HepG2 (cell line): ENCODE results near the gene EVI5. TPM values are rescaled to one million over a fixed set of nuclear protein-coding genes. Genes with fewer than 3 reads are reported as not detected.
A peak's percentile ranks its signal among the peaks of the same experiment; 100 is the strongest.

Source experiments
- ATAD3A ChIP-seq: sonication (generic); formaldehyde crosslinking; IDR thresholded peaks from 2 replicates; pipeline ENCODE4 v1.4.0; 2020; ENCODE audit warnings: missing genetic modification reagents
- CENPT ChIP-seq: sonication (generic); formaldehyde crosslinking; IDR thresholded peaks from 2 replicates; pipeline ENCODE4 v1.8.0; 2022; ENCODE audit warnings: low read depth, mild to moderate bottlenecking, moderate library complexity, missing genetic modification reagents
- HOXA7 ChIP-seq: sonication (generic); formaldehyde crosslinking; IDR thresholded peaks from 2 replicates; pipeline ENCODE4 v1.8.1; 2022; ENCODE audit warnings: mild to moderate bottlenecking, missing genetic modification reagents, moderate library complexity
- MED1 ChIP-seq: sonication (generic); formaldehyde crosslinking; IDR thresholded peaks from 2 replicates; pipeline ENCODE4 v1.4.0; 2020; ENCODE audit warnings: missing genetic modification reagents
- NR1H2 ChIP-seq: sonication (generic); formaldehyde crosslinking; IDR thresholded peaks from 2 replicates; pipeline ENCODE4 v1.8.1; 2022; ENCODE audit warnings: low read depth, missing genetic modification reagents, borderline replicate concordance
- PHB2 ChIP-seq: fragments of 450-650 bp; IDR thresholded peaks from 2 replicates; pipeline ENCODE4 v1.6.1; 2018; ENCODE audit not compliant: partially characterized antibody
- POLR2G ChIP-seq: fragments of 200-400 bp; formaldehyde crosslinking; IDR thresholded peaks from 2 replicates; pipeline ENCODE4 v1.6.1; 2018; ENCODE audit warnings: mild to moderate bottlenecking, low read depth, low read length, moderate library complexity
- SAP130 ChIP-seq: IDR thresholded peaks from 2 replicates; pipeline ENCODE4 v1.6.1; 2016; ENCODE audit warnings: low read depth
- SKI ChIP-seq: fragments of 450-650 bp; IDR thresholded peaks from one replicate; pipeline ENCODE4 v1.6.1; 2018; ENCODE audit warnings: mild to moderate bottlenecking; ENCODE audit not compliant: partially characterized antibody
- THRA ChIP-seq: sonication (generic); formaldehyde crosslinking; IDR thresholded peaks from 2 replicates; pipeline ENCODE4 v1.4.0; 2020; ENCODE audit warnings: missing genetic modification reagents, borderline replicate concordance
- TOPORS ChIP-seq: sonication (generic); formaldehyde crosslinking; IDR thresholded peaks from 2 replicates; pipeline ENCODE4 v1.8.0; 2023; ENCODE audit warnings: mild to moderate bottlenecking, missing genetic modification reagents
- ZFP62 ChIP-seq: sonication (generic); formaldehyde crosslinking; IDR thresholded peaks from 2 replicates; pipeline ENCODE4 v1.4.0; 2020; ENCODE audit warnings: missing genetic modification reagents
- ZNF124 ChIP-seq: sonication (generic); formaldehyde crosslinking; IDR thresholded peaks from 2 replicates; pipeline ENCODE4 v1.4.0; 2020; ENCODE audit warnings: missing genetic modification reagents
- ZNF160 ChIP-seq: sonication (generic); formaldehyde crosslinking; IDR thresholded peaks from 2 replicates; pipeline ENCODE4 v1.8.0; 2022; ENCODE audit warnings: mild to moderate bottlenecking, inconsistent platforms, missing genetic modification reagents
- ZNF225 ChIP-seq: sonication (generic); formaldehyde crosslinking; IDR thresholded peaks from 2 replicates; pipeline ENCODE4 v1.4.0; 2020; ENCODE audit warnings: mild to moderate bottlenecking, missing genetic modification reagents
- ZNF232 ChIP-seq: sonication (generic); formaldehyde crosslinking; IDR thresholded peaks from 2 replicates; pipeline ENCODE4 v1.4.0; 2020; ENCODE audit warnings: missing genetic modification reagents, borderline replicate concordance
- ZNF256 ChIP-seq: sonication (generic); formaldehyde crosslinking; conservative IDR thresholded peaks from 2 replicates; pipeline ENCODE4 v1.4.0; 2020; ENCODE audit warnings: missing genetic modification reagents
- ZNF296 ChIP-seq: sonication (generic); formaldehyde crosslinking; conservative IDR thresholded peaks from 2 replicates; pipeline ENCODE4 v1.5.0; 2020; ENCODE audit warnings: mild to moderate bottlenecking, missing genetic modification reagents
- ZNF354B ChIP-seq: sonication (generic); formaldehyde crosslinking; IDR thresholded peaks from 2 replicates; pipeline ENCODE4 v1.8.0; 2022; ENCODE audit warnings: mild to moderate bottlenecking, missing genetic modification reagents
- ZNF484 ChIP-seq: sonication (generic); formaldehyde crosslinking; IDR thresholded peaks from 2 replicates; pipeline ENCODE4 v1.5.1; 2020; ENCODE audit warnings: mild to moderate bottlenecking, low read depth, missing genetic modification reagents, borderline replicate concordance
- ZNF510 ChIP-seq: sonication (generic); formaldehyde crosslinking; IDR thresholded peaks from 2 replicates; pipeline ENCODE4 v1.4.0; 2020; ENCODE audit warnings: low read depth, mild to moderate bottlenecking, missing genetic modification reagents
- ZNF558 ChIP-seq: sonication (generic); formaldehyde crosslinking; IDR thresholded peaks from 2 replicates; pipeline ENCODE4 v1.9.0; 2022; ENCODE audit warnings: mild to moderate bottlenecking, missing genetic modification reagents, borderline replicate concordance
- ZUFSP ChIP-seq: sonication (generic); formaldehyde crosslinking; IDR thresholded peaks from 2 replicates; pipeline ENCODE4 v1.9.0; 2021; ENCODE audit warnings: missing genetic modification reagents, mild to moderate bottlenecking, borderline replicate concordance
- polyA plus RNA-seq, 8 experiments: library from polyadenylated mRNA; depleted of rRNA in 3 of 8; stranded (reverse) in 7 of 8; unstranded in 1 of 8; fragments of >200 nt; fragmentation: Illumina TruSeq in 4 of 8; extraction: Trizol in 4 of 8; gene quantifications; 2 replicates each; pipeline versions ENCODE4 v1.2.1 to v1.2.3, GENCODE V29; 2011 to 2016; ENCODE audit warnings: low read depth in 4 of 8, missing spikeins in 1 of 8, mixed read lengths in 1 of 8; ENCODE audit not compliant: insufficient read depth in 1 of 8
- total RNA-seq, 5 experiments: library from RNA; depleted of rRNA; stranded (reverse); fragments of >200 nt; fragmentation: Illumina TruSeq; extraction: Trizol; gene quantifications; 2 replicates each; pipeline ENCODE4 v1.2.3, GENCODE V29; 2016; ENCODE audit warnings: low read depth in 1 of 5
- TF ChIP-seq, protein P1 (sequence below): sonication (generic); formaldehyde crosslinking; IDR thresholded peaks from 2 replicates; pipeline ENCODE4 v1.4.0; 2020; ENCODE audit warnings: missing genetic modification reagents
- TF ChIP-seq, protein P2 (sequence below): sonication (generic); formaldehyde crosslinking; conservative IDR thresholded peaks from 2 replicates; pipeline ENCODE4 v1.8.0; 2022; ENCODE audit warnings: missing genetic modification reagents

The EVI5 gene
- total and polyA plus RNA-seq, 2 of the 13 experiments (the other 11 are each of a cell fraction or from before 2014, with no cell fraction given) = 4.0 to 12.6 TPM

DNA sequence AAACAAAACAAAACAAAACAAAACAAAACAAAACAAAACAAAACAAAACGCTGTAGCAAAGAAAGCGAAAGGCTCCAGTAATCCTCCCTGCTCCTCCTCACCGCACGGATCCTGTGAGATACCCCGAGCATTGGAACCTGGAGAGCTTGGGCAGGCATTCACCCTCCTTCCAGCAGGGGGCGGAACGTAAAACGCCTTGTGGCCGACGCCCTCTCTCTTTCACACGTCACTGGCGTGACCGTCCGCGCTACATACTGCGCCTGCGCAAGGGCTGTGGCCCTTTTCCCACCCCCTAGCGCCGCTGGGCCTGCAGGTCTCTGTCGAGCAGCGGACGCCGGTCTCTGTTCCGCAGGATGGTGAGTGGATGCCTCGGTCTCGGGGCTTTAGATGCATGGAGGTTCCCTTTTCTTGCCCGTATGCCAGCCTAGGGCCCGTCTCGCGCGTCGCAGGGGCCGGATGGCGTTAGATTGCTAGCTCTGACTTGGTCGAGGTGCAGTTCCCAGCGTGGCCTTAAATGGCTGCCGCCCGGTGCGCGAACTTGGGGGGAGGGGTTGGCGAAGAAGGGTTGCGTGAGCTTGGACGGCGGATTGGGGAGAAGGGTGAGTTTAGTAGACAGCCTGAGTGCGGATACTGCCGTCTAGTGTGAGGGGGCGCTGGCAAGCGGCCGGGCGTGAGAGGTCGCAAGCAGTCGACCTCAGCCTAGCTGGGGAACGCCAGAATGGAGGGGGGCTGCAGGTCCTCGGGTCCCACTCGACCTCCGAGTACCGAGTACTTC is 47.0 kb upstream of the EVI5 start, which contains the start of gene RPL5 (continued):
- TF ChIP-seq ZUFSP (no peak), TOPORS (CRISPR knock-in tag) (peak; percentile 89), ZNF558 (CRISPR knock-in tag) (peak; percentile 94; the same call in 1 of the 2 replicates), ZNF296 (CRISPR knock-in tag) (no peak), ZNF510 (peak; percentile 93; the same call in 1 of the 2 replicates), SKI (peak; percentile 61), PHB2 (no peak), ZNF225 (CRISPR knock-in tag) (peak; percentile 99), HOXA7 (no peak), ZNF232 (peak; percentile 94), THRA (CRISPR knock-in tag) (peak; percentile 78), ZNF256 (CRISPR knock-in tag) (peak; percentile 94), ZNF354B (CRISPR knock-in tag) (no peak), POLR2G (peak; percentile 100), NR1H2 (CRISPR knock-in tag) (no peak), SAP130 (CRISPR knock-in tag) (peak; percentile 93), ATAD3A (0 out of 2 replicates have a peak, but pooled peaks have one; percentile 26), CENPT (CRISPR knock-in tag) (peak; percentile 92), ZNF484 (peak; percentile 76; the same call in 1 of the 2 replicates), ZNF160 (CRISPR knock-in tag) (peak; percentile 91), ZNF124 (CRISPR knock-in tag) (peak; percentile 85), MED1 (CRISPR knock-in tag) (peak; percentile 82), ZFP62 (CRISPR knock-in tag) (no peak; the same call in 1 of the 2 replicates)
- TF ChIP-seq, protein P1, sequence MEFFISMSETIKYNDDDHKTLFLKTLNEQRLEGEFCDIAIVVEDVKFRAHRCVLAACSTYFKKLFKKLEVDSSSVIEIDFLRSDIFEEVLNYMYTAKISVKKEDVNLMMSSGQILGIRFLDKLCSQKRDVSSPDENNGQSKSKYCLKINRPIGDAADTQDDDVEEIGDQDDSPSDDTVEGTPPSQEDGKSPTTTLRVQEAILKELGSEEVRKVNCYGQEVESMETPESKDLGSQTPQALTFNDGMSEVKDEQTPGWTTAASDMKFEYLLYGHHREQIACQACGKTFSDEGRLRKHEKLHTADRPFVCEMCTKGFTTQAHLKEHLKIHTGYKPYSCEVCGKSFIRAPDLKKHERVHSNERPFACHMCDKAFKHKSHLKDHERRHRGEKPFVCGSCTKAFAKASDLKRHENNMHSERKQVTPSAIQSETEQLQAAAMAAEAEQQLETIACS (CRISPR knock-in tag) = no peak
- TF ChIP-seq, protein P2, sequence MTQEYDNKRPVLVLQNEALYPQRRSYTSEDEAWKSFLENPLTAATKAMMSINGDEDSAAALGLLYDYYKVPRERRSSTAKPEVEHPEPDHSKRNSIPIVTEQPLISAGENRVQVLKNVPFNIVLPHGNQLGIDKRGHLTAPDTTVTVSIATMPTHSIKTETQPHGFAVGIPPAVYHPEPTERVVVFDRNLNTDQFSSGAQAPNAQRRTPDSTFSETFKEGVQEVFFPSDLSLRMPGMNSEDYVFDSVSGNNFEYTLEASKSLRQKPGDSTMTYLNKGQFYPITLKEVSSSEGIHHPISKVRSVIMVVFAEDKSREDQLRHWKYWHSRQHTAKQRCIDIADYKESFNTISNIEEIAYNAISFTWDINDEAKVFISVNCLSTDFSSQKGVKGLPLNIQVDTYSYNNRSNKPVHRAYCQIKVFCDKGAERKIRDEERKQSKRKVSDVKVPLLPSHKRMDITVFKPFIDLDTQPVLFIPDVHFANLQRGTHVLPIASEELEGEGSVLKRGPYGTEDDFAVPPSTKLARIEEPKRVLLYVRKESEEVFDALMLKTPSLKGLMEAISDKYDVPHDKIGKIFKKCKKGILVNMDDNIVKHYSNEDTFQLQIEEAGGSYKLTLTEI (CRISPR knock-in tag) = no peak
